AG04450 (cell line): ENCODE data around the gene PLCXD3. TPM values are rescaled to one million over a fixed set of nuclear protein-coding genes. Genes with fewer than 3 reads are reported as not detected.

Source experiments
- CTCF ChIA-PET: fragments of 300-600, 350-600 bp; formaldehyde crosslinking; extraction: SDS; loops from one replicate; lab custom pipeline; 2022; ENCODE audit warnings: antibody characterized with exemption, inconsistent platforms; lab: Charles Lee
- POLR2A ChIA-PET: fragments of 350-600 bp; formaldehyde crosslinking; extraction: SDS; loops from one replicate; lab custom pipeline; 2021; ENCODE audit warnings: antibody characterized with exemption, inconsistent platforms; lab: Yijun Ruan, JAX
- DNase-seq: peaks from one replicate; pipeline ENCODE4 v3.0.0-alpha.2; 2011; ENCODE audit warnings: low read depth, low spot score
- H3K27ac ChIP-seq: one replicate; pipeline ENCODE4 v1.5.1; 2012; ENCODE audit warnings: low read depth, low read length, control low read depth
- H3K27me3 ChIP-seq: one replicate; pipeline ENCODE4 v1.6.0; 2012; ENCODE audit warnings: low read length; ENCODE audit not compliant: control insufficient read depth, insufficient read depth
- H3K4me3 ChIP-seq: 2 replicates; pipeline ENCODE4 v1.5.1; 2011; ENCODE audit warnings: mild to moderate bottlenecking, low read depth, low read length, control low read depth
- H3K9me3 ChIP-seq: 2 replicates; pipeline ENCODE4 v1.5.1; 2012; ENCODE audit warnings: low read length; ENCODE audit not compliant: control insufficient read depth, insufficient read depth
- polyA plus RNA-seq: library from polyadenylated mRNA; depleted of rRNA; stranded (reverse); fragments of >200 nt; gene quantifications from 2 replicates; pipeline ENCODE4 v1.2.3, GENCODE V29; 2011
- TF ChIP-seq, protein P1 (sequence below): IDR thresholded peaks from 2 replicates; pipeline ENCODE4 v1.5.1; 2011; ENCODE audit warnings: low read depth, low read length, control low read depth, inconsistent platforms

PLCXD3 gene
- polyA plus RNA-seq, 1 experiment = 0.02 TPM

DNA sequence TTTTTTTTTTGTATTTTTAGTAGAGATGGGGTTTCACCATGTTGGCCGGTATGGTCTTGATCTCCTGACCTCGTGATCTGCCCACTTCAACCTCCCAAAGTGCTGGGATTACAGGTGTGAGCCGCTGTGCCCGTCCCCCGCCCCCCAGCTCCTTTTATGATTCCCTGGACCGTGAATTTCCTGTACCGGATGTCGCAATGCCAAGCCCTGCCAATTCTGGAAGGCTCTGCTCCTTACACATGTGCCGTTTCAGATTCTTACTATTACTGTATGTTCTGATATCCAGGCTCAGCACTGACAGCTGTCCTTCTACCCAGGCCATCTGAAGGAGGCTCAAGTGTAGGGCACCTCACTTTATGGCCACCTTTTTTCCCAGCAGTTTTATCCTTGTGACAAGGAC lies 100.1 kb downstream of the PLCXD3 start:
- ChIA-PET POLR2A (no interaction called here), CTCF (interaction anchor here (0.6 kb wide), 1 partner anchor 241 kb away, joined by 3 read pairs; no protein-coding TSS in a partner anchor)
- TF ChIP-seq, protein P1, sequence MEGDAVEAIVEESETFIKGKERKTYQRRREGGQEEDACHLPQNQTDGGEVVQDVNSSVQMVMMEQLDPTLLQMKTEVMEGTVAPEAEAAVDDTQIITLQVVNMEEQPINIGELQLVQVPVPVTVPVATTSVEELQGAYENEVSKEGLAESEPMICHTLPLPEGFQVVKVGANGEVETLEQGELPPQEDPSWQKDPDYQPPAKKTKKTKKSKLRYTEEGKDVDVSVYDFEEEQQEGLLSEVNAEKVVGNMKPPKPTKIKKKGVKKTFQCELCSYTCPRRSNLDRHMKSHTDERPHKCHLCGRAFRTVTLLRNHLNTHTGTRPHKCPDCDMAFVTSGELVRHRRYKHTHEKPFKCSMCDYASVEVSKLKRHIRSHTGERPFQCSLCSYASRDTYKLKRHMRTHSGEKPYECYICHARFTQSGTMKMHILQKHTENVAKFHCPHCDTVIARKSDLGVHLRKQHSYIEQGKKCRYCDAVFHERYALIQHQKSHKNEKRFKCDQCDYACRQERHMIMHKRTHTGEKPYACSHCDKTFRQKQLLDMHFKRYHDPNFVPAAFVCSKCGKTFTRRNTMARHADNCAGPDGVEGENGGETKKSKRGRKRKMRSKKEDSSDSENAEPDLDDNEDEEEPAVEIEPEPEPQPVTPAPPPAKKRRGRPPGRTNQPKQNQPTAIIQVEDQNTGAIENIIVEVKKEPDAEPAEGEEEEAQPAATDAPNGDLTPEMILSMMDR = no peak
- Histone ChIP-seq H3K9me3 (no peaks in the 10 kb centered on the region), H3K27ac (no peak overlapping the region), H3K27me3 (no peaks in the 10 kb centered on the region), H3K4me3 (no peak overlapping the region)
- DNase-seq = no peak

GRCh38 chr5:41408676-41409443 lies 101.5 kb downstream of the PLCXD3 start:
- peak overlapping the region; percentile 40 for H3K27ac ChIP-seq
- H3K4me3 ChIP-seq = no peak overlapping the region
- TF ChIP-seq, protein P1 = no peak
- ChIA-PET POLR2A (no interaction called here), CTCF (interaction anchor here (0.5 kb wide), 1 partner anchor 502 kb away, joined by 5 read pairs; no protein-coding TSS in a partner anchor)
- no peaks in the 10 kb centered on the region for H3K27me3 ChIP-seq
- no peak for DNase-seq
- H3K9me3 ChIP-seq = no peaks in the 10 kb centered on the region

GRCh38 chr5:41406936-41407335 lies 103.5 kb downstream of the PLCXD3 start:
- TF ChIP-seq, protein P1 = no peak
- CTCF ChIA-PET = interaction anchor here (1.8 kb wide), 1 partner anchor 502 kb away, joined by 5 read pairs; no protein-coding TSS in a partner anchor
- Histone ChIP-seq H3K27me3 (no peaks in the 10 kb centered on the region), H3K4me3 (no peak overlapping the region), H3K9me3 (no peaks in the 10 kb centered on the region), H3K27ac (no peak overlapping the region)
- no peak for DNase-seq
- POLR2A ChIA-PET = no interaction called here

- TF ChIP-seq, protein P1 = no peak
- Histone ChIP-seq H3K27me3 (no peaks in the 10 kb centered on the region), H3K9me3 (no peaks in the 10 kb centered on the region), H3K4me3 (no peak overlapping the region), H3K27ac (no peak overlapping the region)
- ChIA-PET POLR2A (no interaction called here), CTCF (interaction anchor here (1.0 to 1.8 kb wide), 2 partner anchors 502 kb away, joined by 3 to 5 read pairs; no protein-coding TSS in a partner anchor)
- no peak for DNase-seq
Measured at GRCh38 chr5:41406424-41406823, 104.0 kb downstream of the PLCXD3 start.

- POLR2A ChIA-PET = no interaction called here
- no peak for DNase-seq
- CTCF ChIA-PET = no interaction called here
- H3K9me3 ChIP-seq = no peaks in the 10 kb centered on the region
- TF ChIP-seq, protein P1 = no peak
- H3K4me3 ChIP-seq = no peak overlapping the region
- no peaks in the 10 kb centered on the region for H3K27me3 ChIP-seq
- H3K27ac ChIP-seq = no peak overlapping the region
Measured at GRCh38 chr5:41404757-41405156, 105.6 kb downstream of the PLCXD3 start.
